ENCODE results near the gene ZNF783. TPM values are rescaled to one million over a fixed set of nuclear protein-coding genes. Genes with fewer than 3 reads are reported as not detected.
"Not testable (repeated sequence)": the region's sequence is repeated elsewhere in the genome, so short reads cannot be mapped to it uniquely, and the experiment has no call there.

Gene ZNF783
- total and polyA plus RNA-seq, 2 of the 8 experiments (the other 6 are each of a cell fraction or from before 2014, with no cell fraction given), result 7.3 to 8.2 TPM

- H2BK12ac ChIP-seq (ENCODE audit: low read depth, low read length); H3K23me2 ChIP-seq (ENCODE audit: low read depth, low read length); H3K9me3 ChIP-seq (ENCODE audit: insufficient read depth in 2 of 2, low read depth in 1 of 2, low read length in 1 of 2); H2AFZ ChIP-seq (ENCODE audit: low read length); H4K8ac ChIP-seq (ENCODE audit: extremely low read depth, insufficient read depth, low read length); H3K79me2 ChIP-seq (ENCODE audit: control insufficient read depth in 1 of 2, insufficient read depth in 2 of 2, low read length in 2 of 2); H3K79me1 ChIP-seq (ENCODE audit: low read depth, low read length); H3K14ac ChIP-seq (ENCODE audit: insufficient read length); H2BK20ac ChIP-seq (ENCODE audit: low read length); H3K9ac ChIP-seq (replicated peaks in 1 of 4; ENCODE audit: extremely low read depth in 1 of 4, low read depth in 3 of 4, low read length in 3 of 4); H3K4me3 ChIP-seq (ENCODE audit: extremely low read depth in 1 of 4, insufficient read depth in 2 of 4, low read depth in 3 of 4, low read length in 4 of 4); H4K5ac ChIP-seq (ENCODE audit: insufficient read length, low read depth, low read length); H3K4me1 ChIP-seq (replicated peaks in 1 of 4; ENCODE audit: control insufficient read depth in 3 of 4, insufficient read depth in 4 of 4, low read length in 3 of 4); H3K36me3 ChIP-seq (ENCODE audit: control insufficient read depth in 2 of 4, insufficient read depth in 4 of 4, low read length in 3 of 4); H2BK120ac ChIP-seq (replicated peaks; ENCODE audit: low read depth, low read length); H3K23ac ChIP-seq (ENCODE audit: insufficient read length); H4K91ac ChIP-seq (replicated peaks; ENCODE audit: insufficient read length, low read length); H2BK5ac ChIP-seq (ENCODE audit: low read depth, low read length); H3K27ac ChIP-seq (ENCODE audit: low read depth, low read length); DNase-seq (ENCODE audit: low read depth in 1 of 2, low spot score in 2 of 2); H4K20me1 ChIP-seq (replicated peaks in 1 of 2; ENCODE audit: control insufficient read depth in 1 of 2, insufficient read depth in 2 of 2, low read length in 2 of 2); H3K4ac ChIP-seq (replicated peaks; ENCODE audit: insufficient read length, low read depth, low read length); H2AK5ac ChIP-seq (ENCODE audit: low read depth, low read length); FAIRE-seq; H3K4me2 ChIP-seq (ENCODE audit: insufficient read depth in 1 of 2, low read depth in 2 of 2, low read length in 2 of 2); H2BK15ac ChIP-seq (ENCODE audit: low read length); H3K27me3 ChIP-seq (replicated peaks in 1 of 4; ENCODE audit: control insufficient read depth in 3 of 4, extremely low read depth in 1 of 4, insufficient read depth in 3 of 4, low read length in 3 of 4); H3K18ac ChIP-seq (ENCODE audit: extremely low read depth, low read length); H3K56ac ChIP-seq (replicated peaks; ENCODE audit: insufficient read length, low read depth, low read length): not testable (repeated sequence)
- ChIA-PET POLR2A (ENCODE audit: partially characterized antibody) (interaction anchor here (0.6 kb wide), 1 partner anchor 92 kb away, joined by 3 read pairs; no protein-coding TSS in a partner anchor), CTCF (ENCODE audit: partially characterized antibody) (interaction anchor here (1.8 kb wide), 1 partner anchor 44 kb away, joined by 5 read pairs; no protein-coding TSS in a partner anchor)
- WGBS, 2 experiments (ENCODE audit: extremely low coverage in 1 of 2, insufficient coverage in 1 of 2, insufficient read length in 1 of 2, insufficient replicate concordance in 2 of 2, low coverage in 1 of 2, low lambda C conversion rate in 2 of 2, missing lambda C conversion rate in 1 of 2), result 93% methylated on average over 8 of the region's 8 CpGs; no CpG with 5 or more reads in 1 of the 2 experiments
Measured at GRCh38 chr7:149274424-149274823, 12.4 kb downstream of the ZNF783 start.

Measured in H1 (cell line).